ENCODE measurements around the gene ELMO2.

DNA sequence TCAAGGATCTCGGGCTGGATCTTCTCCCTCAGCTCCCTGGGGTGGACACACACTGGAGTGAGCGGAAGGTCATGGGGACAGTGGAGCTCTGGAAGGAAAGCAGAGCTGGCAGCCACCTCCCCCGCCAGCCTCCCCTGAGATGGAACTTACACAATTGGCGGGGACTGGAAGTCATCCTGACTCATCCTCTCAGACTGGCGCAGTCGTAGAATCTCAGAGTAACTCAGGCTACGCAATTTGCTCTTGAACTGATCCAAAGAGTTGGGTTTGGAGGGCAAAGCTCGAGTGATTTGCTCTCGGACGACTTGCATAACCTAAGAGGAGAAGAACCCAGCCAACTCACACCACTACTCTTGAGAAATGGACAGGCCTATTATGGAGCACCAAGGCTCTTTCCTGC lies 34.8 kb downstream of the ELMO2 start:
- TF ChIP-seq, protein P1, sequence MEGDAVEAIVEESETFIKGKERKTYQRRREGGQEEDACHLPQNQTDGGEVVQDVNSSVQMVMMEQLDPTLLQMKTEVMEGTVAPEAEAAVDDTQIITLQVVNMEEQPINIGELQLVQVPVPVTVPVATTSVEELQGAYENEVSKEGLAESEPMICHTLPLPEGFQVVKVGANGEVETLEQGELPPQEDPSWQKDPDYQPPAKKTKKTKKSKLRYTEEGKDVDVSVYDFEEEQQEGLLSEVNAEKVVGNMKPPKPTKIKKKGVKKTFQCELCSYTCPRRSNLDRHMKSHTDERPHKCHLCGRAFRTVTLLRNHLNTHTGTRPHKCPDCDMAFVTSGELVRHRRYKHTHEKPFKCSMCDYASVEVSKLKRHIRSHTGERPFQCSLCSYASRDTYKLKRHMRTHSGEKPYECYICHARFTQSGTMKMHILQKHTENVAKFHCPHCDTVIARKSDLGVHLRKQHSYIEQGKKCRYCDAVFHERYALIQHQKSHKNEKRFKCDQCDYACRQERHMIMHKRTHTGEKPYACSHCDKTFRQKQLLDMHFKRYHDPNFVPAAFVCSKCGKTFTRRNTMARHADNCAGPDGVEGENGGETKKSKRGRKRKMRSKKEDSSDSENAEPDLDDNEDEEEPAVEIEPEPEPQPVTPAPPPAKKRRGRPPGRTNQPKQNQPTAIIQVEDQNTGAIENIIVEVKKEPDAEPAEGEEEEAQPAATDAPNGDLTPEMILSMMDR (conservative IDR thresholded peaks at IDR 0.05 in 1 of 2, IDR thresholded peaks at IDR 0.05 in 1 of 2; ENCODE audit: extremely low read depth in 1 of 2, insufficient read depth in 1 of 2, low read depth in 1 of 2, low read length in 2 of 2) = no peak
- TF ChIP-seq EZH2 (IDR thresholded peaks at IDR 0.05; ENCODE audit: borderline replicate concordance, low read length) = no peak
